Transverse colon (tissue), 4 donors: ENCODE measurements around the gene TMEM9.

Source experiments
- POLR2AphosphoS5 ChIP-seq, 3 donors: sonication (generic); formaldehyde crosslinking; IDR thresholded peaks; one replicate each; pipeline ENCODE4 v1.6.1; 2016; ENCODE audit warnings: antibody characterized with exemption in 3 of 3
- TF ChIP-seq, protein P1 (sequence below), 5 experiments: fragments of 200-600 bp in 3 of 5; fragments of 450-650 bp in 2 of 5; sonication (generic) in 3 of 5; IDR thresholded peaks; 1 replicate in 2 of 5; 2 replicates in 3 of 5; pipeline ENCODE4 v1.5.1; 2016 to 2017; ENCODE audit warnings: antibody characterized with exemption in 5 of 5, inconsistent platforms in 3 of 5, mild to moderate bottlenecking in 2 of 5, moderate library complexity in 1 of 5

GRCh38 chr1:201140235-201140940 lies 13.9 kb downstream of the TMEM9 start:
- TF ChIP-seq, protein P1, sequence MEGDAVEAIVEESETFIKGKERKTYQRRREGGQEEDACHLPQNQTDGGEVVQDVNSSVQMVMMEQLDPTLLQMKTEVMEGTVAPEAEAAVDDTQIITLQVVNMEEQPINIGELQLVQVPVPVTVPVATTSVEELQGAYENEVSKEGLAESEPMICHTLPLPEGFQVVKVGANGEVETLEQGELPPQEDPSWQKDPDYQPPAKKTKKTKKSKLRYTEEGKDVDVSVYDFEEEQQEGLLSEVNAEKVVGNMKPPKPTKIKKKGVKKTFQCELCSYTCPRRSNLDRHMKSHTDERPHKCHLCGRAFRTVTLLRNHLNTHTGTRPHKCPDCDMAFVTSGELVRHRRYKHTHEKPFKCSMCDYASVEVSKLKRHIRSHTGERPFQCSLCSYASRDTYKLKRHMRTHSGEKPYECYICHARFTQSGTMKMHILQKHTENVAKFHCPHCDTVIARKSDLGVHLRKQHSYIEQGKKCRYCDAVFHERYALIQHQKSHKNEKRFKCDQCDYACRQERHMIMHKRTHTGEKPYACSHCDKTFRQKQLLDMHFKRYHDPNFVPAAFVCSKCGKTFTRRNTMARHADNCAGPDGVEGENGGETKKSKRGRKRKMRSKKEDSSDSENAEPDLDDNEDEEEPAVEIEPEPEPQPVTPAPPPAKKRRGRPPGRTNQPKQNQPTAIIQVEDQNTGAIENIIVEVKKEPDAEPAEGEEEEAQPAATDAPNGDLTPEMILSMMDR (IDR thresholded peaks at IDR 0.05) = no peak
- TF ChIP-seq POLR2AphosphoS5 (IDR thresholded peaks at IDR 0.05) = no peak
